NCI-H2196 (cell line): ENCODE data around the gene DHRS3.
"Not testable (repeated sequence)": the region's sequence is repeated elsewhere in the genome, so short reads cannot be mapped to it uniquely, and the experiment has no call there.

Experiments
- DNase-seq: peaks from one replicate; lab custom pipeline; 2025; ENCODE audit not compliant: unreplicated experiment; lab: John Stamatoyannopoulos, UW

Gene DHRS3

DNA sequence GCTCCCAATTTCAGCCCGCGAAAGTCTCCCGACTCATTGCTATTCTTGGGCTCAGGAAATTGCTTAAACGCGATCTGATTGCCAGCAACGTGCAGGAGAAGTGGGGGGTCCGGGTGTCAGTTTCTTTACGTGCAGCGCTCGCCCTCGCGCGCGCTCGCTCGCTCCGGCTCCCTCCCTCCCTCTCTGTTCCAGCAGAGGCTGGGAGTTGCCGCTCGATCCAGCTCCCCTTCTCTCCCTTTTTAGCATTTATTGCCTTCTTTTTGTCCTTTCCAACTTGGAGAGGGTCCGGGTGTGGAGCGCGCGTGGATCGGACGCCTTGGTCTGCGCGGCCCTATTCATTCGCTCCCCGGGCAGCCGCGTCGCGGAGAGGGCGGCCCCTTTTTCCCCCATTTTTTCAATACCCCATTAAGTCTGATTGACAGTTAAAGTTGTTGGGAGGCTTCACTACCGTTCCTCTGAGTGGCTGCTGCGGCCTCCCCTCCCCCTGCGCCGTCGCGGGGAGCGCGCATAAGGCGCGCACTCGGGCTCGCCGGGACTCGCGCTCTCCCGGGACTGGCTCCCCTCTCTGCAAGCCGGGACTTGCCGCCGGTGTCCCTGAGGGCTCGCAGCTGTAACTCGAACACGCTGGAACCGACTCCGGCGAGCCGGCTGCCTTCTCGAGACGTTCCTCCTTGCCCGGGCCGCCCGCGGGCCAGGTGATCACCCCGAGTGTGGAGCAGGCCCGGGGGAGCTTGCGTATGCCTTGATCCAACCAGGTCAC, at the start of gene DHRS3:
Gene DHRS3 (minus strand): TSS at position 310 of the 760 bp plus-strand sequence. CDS start 862 bp downstream, outside the sequence.
- peak; percentile 69 for DNase-seq

DNA sequence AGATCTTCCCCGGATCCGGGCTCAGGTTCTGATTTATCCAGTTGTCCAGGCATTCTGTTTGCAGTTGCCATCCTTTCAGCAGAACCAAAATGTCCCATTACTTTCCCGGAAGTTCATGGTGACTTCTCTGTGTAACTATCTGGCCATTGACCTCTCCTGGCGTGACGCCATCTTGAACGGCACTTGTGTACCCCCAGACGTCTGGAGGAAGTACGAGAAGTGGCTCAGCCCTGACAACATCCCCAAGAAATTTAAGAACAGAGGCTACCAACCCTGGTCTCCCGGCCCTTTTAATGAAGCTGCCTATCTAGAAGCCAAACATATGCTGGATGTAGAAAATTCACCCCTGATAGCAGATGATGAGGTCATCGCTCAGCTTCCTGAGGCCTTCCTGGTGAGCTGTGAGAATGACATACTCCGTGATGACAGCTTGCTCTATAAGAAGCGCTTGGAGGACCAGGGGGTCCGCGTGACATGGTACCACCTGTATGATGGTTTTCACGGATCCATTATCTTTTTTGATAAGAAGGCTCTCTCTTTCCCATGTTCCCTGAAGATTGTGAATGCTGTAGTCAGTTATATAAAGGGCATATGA, 48.2 kb upstream of the DHRS3 start:
- DNase-seq = no peak

- DNase-seq = no peak
Observed at GRCh38 chr1:12665511-12665910, 47.5 kb upstream of the DHRS3 start.

DNA sequence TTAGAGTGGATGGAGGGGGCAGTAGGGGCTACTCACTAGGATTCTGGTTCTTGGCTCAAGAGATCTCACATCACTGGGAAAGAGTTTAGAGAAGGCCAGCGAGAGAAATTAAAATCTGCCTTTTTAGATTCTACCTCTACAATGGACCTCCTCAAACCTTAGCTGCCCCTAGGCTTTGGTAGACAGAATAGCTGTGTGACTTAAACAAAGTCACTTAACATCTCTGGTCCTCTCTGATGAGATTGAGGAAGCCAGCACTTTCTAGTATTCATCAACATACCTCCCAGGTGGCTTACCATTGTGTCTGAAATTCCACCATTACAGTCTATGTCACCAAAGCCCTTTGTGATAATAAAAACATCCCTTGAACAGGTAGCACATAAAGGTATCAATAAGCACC, 44.5 kb upstream of the DHRS3 start:
- DNase-seq = no peak

DNA sequence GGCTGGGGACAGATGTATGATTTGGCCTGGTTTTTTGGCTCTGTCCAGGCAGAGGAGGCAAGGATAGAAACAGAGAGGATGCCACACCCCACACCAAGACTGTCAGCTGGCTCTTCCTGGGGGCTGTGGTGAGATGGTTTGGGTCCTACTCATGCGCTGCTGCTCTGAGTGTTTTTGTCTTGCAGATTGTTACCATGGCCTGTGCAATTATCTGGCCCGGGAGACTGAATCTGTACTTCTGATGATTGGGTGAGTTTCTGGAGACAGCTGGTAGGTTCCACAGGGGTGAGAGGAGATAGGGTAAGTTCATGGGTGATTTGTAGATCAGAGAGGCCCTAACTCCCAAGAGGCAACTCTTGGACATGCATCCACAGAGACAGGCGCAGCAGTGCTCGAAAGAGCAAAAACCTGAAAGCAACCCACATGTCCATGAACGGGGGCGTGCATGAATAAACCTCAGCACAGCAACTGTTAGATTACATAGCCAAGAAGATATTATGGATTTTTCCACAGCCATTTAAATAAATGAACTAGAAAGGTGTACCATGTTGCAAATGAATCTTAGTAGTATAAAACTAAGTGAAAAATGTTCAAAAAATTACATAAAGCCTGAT, 43.7 kb upstream of the DHRS3 start:
- DNase-seq = no peak

DNA sequence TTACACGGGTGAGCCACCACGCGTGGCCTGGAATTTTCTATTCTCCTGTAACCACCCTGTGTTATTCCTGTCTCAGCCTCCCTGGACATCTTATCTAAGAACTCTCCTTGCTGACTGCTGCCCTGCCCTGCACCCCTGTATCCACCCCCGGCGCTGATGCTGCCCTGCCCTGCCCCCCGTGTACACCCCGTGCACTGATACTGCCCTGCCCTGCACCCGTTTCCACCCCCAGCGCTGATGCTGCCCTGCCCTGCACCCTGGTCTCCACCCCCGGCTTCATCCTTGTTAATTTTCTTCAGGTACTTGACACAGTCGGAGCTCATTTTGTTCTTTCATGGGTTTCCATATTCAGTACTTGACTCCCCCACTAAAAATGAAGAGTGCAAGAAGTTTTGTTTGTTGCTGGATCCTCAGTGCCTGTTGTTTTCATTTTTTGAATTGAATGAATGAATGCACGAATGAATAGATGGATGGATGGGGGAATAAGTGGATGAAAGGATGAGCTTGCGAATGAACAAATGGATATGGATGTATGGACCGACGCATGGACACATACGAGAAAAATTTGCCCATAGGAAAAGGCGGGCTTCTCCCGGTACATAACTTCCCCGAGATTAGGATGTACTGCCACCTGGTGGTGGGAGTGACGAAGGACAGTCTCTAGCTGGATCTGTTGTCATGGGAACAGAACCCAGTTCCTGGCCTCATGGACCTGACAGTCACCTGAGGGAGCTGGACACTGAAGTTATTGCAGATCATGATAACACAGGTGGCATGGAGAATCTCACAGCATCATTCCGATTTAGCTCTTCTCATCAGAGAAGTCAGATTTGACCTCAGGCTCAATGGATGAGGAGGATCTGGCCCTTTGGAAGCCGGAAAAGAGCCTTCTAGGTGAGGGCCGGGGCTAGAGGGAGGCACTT, 40.8 kb upstream of the DHRS3 start:
- DNase-seq = peak; percentile 80

DNA sequence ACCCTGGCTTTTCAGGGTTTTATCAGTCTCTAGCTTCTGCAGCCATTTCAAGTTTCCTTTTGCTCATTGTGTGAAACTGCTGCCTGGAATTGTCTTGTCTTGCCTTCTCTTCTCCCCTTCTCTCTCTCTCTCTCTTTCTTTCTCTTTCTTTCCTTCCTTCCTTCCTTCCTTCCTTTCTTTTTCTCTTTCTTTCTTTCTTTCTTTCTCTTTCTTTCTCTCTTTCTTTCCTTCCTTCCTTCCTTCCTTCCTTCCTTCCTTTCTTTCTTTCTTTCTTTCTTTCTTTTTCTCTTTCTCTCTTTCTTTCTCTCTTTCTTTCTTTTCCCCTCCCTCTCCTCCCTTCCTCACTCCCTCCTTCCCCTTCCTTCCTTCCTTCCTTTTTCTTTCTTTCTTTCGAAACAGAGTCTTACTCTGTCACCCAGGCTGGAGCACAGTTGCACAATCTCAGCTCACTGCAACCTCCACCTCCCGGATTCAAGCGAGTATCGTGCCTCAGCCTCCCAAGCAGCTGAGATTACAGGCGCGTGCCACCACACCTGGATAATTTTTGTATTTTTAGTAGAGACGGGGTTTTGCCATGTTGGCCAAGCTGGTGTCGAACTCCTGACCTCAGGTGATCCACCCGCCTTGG, 40.0 kb upstream of the DHRS3 start:
- DNase-seq = not testable (repeated sequence)

DNA sequence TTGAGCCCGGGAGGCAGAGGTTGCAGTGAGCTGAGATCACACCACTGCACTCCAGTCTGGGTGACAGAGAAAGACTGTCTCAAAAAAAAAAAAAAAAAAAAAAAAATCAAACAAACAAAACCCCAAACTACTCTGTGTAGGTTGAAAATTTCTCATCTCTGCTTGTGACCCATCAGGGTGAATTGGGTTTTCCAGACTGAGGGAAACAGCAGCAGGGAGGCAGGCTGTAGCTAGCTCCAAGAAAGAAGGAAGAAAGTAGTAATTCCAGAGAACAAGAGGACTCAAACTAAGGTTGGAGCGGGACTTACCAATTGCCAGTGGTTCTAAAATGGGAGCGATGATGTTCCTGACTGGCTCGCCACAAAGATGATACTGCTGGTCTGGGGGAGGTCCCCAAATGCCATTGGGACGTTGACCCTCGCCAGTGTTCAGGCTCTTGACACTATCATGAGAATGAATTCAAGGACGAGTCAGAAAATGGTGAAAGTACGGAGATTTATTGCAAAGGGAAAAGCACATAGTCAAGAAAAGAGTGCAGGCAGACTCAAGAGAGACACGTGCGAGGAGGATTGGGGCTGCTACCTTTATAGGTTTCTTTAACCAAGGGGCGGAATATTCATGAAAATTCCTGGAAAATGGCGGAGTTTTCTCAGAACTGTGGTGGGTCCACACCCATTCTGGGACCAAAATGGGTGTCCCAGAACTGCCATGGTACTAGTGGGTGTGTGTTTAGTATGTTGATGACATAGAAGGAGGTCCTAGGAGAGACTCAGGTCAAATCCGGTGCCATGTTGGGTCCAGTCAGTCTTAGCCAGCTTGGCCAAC, 39.3 kb upstream of the DHRS3 start:
- no peak for DNase-seq

- DNase-seq = no peak
Observed at GRCh38 chr1:12656575-12656974, 38.6 kb upstream of the DHRS3 start.

- no peak for DNase-seq
Observed at GRCh38 chr1:12654657-12655056, 36.6 kb upstream of the DHRS3 start.

DNA sequence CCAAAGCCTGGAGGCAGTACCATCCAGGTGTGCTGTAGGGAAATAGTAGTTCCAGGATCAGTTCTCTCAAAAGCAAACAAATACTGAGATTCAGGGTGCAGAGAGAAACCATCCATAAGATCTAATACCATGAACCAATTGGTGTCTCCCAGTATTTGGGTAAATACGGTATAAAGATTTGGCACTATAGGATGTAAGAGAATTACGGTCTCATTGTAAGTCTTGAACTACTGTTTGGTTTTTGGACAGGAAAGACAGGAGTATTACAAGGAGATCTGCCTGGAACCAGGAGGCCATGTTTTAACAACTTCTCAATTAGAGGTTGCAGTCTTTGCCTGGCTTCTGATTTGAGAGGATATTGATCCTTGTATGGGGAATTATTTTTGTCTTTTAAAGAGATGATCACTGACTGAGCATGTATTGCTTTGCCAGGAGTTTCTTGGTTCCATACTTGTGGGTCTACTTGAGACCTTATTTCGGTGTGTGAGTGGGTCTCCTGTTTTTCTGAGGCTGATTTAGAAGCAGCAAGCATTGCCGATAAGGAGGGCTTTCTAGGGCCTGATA, 36.1 kb upstream of the DHRS3 start:
- DNase-seq = no peak

DNA sequence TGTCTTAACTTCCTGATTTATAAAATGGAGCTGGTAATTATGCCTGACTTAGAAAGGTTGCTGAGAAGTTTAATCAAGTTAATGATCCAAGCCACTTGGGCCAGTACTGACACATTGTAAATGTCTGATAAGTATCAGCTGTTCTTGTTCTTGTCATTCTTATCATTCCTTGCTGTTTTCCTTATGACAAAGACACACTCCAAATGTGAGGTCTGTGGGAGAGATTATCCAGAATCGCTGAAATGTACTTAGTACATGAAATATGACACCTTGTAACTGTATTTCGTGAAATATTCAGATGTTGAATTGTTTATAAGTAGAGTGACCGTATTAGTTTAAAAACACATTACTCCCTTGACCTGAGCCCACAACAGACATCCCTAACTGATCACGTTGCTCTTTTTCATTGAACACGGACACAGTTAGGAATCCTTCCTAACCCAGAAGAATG, 32.0 kb upstream of the DHRS3 start:
- DNase-seq = no peak

DNA sequence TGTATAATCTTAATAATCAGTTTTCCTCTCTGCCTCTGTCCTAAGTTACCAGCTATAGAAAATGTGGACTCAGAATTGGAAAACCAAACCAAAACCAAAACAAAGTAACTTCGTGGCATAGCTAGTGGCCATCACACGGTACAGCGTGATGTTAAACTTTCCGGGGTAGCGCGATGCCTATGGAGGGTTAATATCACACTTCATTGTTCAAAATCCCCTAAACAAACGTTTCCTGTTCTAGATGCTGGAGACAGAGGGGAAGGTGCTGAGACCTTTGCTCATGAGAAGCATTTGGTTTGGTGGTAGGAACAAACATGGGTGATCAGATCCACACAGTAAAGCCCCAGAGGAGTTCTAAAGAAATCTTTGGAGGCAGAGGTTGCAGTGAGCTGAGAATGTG, 30.7 kb upstream of the DHRS3 start:
- no peak for DNase-seq

- DNase-seq = not testable (repeated sequence)
Observed at GRCh38 chr1:12645401-12645800, 27.4 kb upstream of the DHRS3 start.

DNA sequence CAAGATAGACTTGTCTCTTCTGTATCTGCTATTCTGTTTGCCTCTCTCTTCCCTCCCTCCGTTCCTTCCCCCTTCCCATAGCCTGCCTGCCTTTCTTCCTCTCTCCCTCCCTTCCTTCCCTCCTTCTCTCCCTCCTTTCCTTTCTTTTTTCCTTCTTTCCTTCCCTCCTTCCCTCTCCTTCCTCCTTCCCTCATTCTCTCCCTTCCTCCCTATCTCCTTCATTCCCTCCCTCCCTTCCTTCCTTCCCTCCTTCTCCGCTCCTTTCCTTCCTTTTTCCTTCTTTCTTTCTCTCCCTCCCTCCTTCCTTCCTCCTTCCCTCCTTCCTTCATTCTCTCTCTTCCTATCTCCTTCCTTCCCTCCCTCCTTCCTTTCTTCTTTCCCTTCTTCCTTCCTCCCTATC, 26.8 kb upstream of the DHRS3 start:
- DNase-seq = no peak

DNA sequence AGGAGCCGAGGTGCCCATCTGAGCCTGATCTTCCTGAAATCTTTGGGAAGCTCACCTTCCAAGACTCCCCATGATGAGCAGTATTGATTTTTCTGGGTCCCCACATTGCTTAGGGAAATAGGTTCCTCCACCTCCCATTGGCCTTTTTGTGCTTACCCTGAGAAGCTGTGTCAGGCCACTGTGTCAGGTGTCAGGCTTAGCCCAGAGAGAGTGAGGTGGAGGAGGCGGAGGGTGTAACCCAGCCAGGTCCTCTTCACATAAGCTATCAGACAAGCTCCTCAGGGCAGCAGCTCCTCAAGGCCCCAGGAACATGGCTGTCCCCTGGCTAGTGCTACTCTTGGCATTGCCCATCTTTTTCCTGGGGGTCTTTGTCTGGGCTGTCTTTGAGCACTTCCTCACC, 26.2 kb upstream of the DHRS3 start:
- no peak for DNase-seq

- no peak for DNase-seq
Observed at GRCh38 chr1:12643785-12644184, 25.8 kb upstream of the DHRS3 start, which contains the start of gene AADACL4. AADACL4 (plus strand) TSS chr1:12644085; CDS start chr1:12644547, 462 bp downstream.

DNA sequence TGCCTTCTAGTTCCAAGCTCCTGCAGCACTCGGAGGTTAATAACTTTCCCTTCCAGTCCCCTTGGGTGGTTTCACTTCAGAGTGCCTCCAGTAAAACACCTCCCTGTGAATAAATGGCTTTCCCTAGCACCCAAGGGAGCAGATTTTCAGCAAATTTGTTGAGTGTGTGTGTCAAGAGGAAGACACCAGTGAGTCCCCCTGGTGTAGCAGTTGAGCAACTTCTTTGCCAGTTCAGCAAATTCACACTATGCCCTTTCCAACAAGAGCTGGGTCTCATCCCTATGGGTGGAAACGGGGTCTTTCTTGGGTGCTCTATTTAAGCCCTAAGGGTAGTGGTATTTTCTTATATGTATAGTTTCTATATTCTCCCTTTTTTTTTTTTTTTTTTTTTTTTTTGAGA, 25.1 kb upstream of the DHRS3 start:
- DNase-seq = no peak

- no peak for DNase-seq
Observed at GRCh38 chr1:12640958-12641272, 22.9 kb upstream of the DHRS3 start.
